Stimulated activated CD8-positive, alpha-beta memory T cell treated with anti-CD3 and anti-CD28 coated beads, Interleukin-4, amount 100 ng/mL, for 1 hour (primary cell): ENCODE measurements around the gene NR1D2.

Experiments used
- DNase-seq, 2 donors: peaks; one replicate each; pipeline ENCODE4 v3.0.0-alpha.2; 2020; ENCODE audit warnings: low read depth in 2 of 2, low spot score in 1 of 2

Gene NR1D2

GRCh38 chr3:23961913-23962312 is 16.8 kb downstream of the NR1D2 start:
- no peak for DNase-seq

- no peak for DNase-seq
These were observed 19.6 kb downstream of the NR1D2 start for GRCh38 chr3:23964537-23965235.

GRCh38 chr3:23966328-23966727 is 21.2 kb downstream of the NR1D2 start:
- no peak for DNase-seq

- DNase-seq = no peak
These were observed 23.5 kb downstream of the NR1D2 start for GRCh38 chr3:23968463-23969184.

GRCh38 chr3:23969393-23969792 is 24.3 kb downstream of the NR1D2 start:
- DNase-seq = no peak

GRCh38 chr3:23971684-23972083 is 26.6 kb downstream of the NR1D2 start:
- no peak for DNase-seq

- no peak for DNase-seq
These were observed 31.5 kb downstream of the NR1D2 start for GRCh38 chr3:23976555-23976954.

GRCh38 chr3:23979569-23979968 is 34.5 kb downstream of the NR1D2 start:
- DNase-seq = no peak

GRCh38 chr3:23981136-23981535 is 36.0 kb downstream of the NR1D2 start:
- DNase-seq = no peak

- DNase-seq = no peak
These were observed 36.9 kb downstream of the NR1D2 start for GRCh38 chr3:23981955-23982354.

GRCh38 chr3:23984934-23985333 is 39.8 kb downstream of the NR1D2 start:
- no peak for DNase-seq

GRCh38 chr3:23985747-23986544 is 40.9 kb downstream of the NR1D2 start:
- no peak for DNase-seq

GRCh38 chr3:23987356-23987755 is 42.3 kb downstream of the NR1D2 start:
- DNase-seq = no peak

GRCh38 chr3:23991306-23991682 is 46.2 kb downstream of the NR1D2 start:
- DNase-seq = no peak

- DNase-seq = no peak
These were observed 46.9 kb downstream of the NR1D2 start for GRCh38 chr3:23991683-23992628.

- no peak for DNase-seq
These were observed 48.6 kb downstream of the NR1D2 start for GRCh38 chr3:23993556-23994243.

GRCh38 chr3:23994244-23994569 is 49.1 kb downstream of the NR1D2 start:
- no peak for DNase-seq

- DNase-seq = no peak
These were observed 50.1 kb downstream of the NR1D2 start for GRCh38 chr3:23995219-23995618.

- no peak for DNase-seq
These were observed 51.0 kb downstream of the NR1D2 start for GRCh38 chr3:23996095-23996524.

GRCh38 chr3:23999012-23999641 is 54.0 kb downstream of the NR1D2 start:
- DNase-seq = peak in 1 of 2 donors; percentile 9
